D341Med (cell line): ENCODE data around the gene ZNF135.

Experiments used
- DNase-seq: peaks from one replicate; pipeline ENCODE4 v3.0.0; 2012; ENCODE audit warnings: low spot score

ZNF135 gene

DNA sequence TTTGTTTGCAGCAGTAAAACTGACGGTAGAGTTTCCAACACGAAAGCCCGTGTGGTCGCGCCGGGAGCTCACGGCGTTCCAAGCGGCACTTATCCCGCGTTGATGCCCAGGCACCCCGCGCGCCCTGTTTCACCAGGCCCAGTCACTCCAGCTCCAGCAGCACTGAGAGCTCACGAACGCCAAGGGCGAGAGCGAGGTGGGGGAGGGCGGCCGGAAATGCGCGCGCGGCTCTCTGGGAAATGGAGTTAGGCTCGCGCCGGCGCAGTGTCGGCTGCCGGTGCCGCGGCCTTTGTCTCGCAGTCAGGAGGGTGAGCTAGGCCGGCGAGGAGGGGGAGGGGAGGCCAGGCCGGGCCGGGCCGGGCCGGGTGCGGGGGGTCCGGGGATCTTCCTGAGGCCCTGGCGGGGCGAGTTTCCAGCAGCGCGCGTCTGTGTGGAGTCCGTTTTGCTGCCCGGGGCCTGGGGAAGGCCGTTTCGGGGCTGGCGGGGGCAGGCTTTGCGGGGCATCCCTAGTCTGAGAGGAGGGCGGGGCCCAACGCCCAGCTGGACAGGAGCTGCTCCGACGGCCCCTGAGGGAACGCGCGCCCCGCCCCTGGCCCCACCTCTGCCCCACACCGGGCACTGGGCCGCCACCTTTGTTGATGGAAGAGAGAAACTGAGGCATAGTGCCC, at the start of gene ZNF135:
TSS of gene ZNF135 (plus strand) at position 280 of the 668 bp plus-strand sequence. CDS start 721 bp downstream, outside the sequence.
- DNase-seq, result peak; percentile 94

DNA sequence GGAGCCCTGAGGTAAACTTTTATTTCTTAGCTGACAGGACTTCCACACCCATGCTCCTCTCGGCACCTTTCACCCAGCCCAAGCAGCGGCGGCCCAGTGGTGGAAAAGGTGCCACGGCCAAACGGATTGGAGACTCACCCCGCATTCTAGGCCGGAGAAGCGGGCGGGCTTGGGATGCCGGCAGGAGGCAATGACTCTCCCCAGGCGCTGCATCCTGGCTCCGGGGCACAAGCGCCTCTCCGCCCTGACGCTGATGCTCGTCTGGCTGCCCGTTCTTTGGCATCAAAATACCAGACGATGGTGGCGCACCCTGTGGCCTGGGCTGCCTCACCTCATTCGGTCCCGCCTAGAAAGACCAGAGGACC, 49.8 kb upstream of the ZNF135 start:
- DNase-seq, result no peak

DNA sequence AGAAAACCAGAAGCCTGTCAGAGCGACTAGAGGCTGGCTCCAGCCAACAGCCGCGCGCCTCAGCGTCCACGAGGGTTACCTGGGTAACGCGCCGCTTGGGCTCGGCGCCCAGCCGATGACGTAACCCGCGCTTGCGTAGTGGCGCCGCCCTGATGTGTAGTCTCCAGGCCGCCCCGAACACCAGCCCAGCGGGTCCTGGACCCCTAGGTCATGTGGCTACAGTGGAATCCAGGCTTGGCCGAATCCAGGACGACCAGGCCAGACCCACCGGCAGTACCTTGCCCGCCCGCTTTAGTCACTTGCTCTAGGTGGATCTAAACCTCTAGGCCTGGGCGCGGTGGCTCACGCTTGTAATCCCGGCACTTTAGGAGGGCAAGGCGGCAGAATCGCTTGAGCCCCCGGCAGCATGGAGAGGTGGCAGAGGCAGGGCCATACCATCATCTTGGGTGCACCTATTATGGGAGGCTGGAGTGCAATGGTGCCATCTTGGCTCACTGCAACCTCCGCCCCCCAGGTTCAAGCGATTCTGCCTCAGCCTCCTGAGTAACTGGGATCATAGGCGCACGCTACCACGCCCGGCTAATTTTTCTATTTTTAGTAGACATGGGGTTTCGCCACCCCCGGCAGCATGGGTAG, 49.3 kb upstream of the ZNF135 start:
- peak; percentile 91 for DNase-seq

DNA sequence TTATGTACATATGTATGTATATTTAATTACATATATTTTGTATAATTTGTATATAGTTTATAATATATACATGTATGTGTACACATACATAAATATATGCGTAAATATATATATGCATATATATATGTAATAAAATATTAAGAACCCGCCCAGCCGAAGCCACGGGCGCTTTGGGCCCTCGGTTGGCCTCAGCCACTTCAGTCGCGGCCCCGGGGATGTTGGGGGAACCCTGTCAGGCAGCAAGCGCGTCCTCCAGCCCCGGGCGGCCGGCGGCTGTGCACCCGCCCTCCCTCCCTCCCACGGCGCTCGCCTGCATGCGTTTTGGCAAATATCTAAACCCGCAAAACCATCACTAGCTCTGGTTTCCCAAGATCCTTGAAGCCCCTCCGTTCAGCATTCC, 48.6 kb upstream of the ZNF135 start:
- DNase-seq, result no peak

DNA sequence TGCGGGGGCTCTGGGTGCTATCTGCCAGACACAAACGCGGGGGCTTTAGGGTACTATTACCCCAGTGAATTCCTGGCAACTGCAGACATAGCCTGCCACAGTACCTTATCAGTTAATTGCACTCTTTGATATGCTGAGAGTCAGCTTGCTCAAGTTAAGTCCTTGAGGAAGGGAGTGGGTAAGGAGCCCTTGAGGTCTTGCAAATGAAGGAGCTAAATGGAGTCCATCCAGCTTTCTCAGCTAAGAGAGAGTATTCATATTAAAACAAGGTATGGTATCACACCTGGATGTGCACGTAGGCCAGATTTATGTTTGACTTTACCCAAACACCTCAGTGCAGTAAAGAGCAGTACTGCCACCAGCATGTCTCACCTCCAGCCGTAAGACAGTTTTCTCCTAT, 44.9 kb upstream of the ZNF135 start:
- DNase-seq, result no peak

DNA sequence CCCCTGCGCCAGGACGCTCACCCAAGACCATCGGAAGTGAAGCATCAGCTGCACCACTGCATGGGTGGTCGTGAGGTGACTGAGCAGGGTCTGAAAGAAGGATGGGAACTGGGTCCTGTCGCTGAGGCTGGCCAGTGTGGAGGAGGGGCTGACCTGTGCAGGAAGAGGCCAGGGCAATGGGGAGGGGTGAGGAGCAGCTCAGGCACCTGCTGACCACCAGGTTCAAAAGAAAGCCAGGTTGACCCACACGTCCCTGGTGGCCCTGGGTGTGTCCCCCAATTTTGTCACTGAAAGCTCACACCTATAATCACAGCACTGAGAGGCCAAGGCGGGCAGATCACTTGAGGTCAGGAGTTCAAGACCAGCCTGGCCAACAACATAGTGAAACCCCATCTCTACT, 39.0 kb upstream of the ZNF135 start:
- DNase-seq, result no peak

DNA sequence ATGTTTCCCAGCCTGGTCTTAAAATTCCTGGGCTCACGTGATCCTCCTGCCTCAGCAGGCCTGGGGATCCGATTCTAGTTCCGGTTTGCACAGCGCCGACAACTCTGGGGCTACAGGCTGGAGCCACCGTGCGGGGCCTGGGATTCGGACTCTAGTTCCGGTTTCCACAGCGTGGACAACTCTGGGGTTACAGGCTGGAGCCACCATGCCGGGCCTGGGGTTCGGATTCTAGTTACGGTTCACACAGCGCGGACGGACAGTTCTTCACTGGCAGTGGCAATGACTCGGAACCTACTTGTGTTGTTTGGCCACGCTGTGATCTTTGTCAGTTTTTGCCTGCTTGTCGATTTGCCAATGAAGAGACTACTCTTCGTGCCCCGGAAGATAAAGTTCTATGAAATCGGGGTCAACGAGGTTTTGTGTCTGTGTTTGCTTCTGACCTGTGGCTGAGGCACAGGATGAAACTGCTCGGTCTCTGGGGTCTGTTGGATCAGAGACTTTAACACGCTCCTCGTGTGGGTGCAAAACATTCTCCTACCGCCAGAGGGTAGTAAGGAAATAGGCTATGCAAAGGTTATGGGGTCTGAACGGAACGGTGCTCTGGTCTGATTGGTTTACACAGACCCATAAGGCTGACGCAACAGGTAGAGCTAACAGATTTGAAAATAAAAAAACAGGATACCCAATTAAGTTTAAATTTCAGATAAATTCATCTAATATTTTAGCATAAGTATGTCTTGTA, 37.4 kb upstream of the ZNF135 start:
- peak; percentile 75 for DNase-seq

DNA sequence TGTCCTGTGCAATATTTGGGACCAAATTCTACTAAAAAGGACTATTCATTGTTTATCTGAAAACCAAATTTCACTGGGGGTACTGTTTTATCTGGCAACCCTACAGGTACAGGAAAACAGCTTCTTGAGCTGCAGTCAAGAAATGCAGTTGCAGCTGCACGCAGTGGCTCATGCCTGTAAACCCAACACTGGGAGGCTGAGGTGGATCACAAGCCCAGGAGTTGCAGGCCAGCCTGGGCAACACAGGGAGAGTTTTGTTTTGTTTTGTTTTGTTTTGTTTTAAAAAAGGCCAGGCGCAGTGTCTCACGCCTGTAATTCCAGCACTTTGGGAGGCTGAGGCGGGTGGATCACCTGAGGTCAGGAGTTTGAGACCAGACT, 36.8 kb upstream of the ZNF135 start:
- DNase-seq, result no peak

DNA sequence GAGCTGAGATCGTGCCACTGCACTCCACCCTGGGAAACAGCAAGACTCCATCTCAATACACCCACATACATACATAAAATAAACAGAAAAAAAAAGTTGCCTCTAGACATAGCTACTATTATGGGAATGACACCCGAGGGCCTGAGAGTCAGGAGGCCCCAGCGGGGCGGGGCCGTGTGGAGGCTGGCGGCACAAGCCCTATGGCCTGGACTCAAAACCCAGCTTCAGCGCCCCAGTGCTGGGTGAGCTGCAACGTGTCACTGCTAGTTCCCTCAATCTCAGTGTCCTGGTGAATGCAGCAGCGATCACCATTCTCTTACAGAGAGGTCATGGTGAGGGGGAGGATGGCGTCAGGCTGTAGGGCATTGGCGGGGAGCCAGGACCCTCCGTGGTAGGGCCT, 34.4 kb upstream of the ZNF135 start:
- peak; percentile 5 for DNase-seq

DNA sequence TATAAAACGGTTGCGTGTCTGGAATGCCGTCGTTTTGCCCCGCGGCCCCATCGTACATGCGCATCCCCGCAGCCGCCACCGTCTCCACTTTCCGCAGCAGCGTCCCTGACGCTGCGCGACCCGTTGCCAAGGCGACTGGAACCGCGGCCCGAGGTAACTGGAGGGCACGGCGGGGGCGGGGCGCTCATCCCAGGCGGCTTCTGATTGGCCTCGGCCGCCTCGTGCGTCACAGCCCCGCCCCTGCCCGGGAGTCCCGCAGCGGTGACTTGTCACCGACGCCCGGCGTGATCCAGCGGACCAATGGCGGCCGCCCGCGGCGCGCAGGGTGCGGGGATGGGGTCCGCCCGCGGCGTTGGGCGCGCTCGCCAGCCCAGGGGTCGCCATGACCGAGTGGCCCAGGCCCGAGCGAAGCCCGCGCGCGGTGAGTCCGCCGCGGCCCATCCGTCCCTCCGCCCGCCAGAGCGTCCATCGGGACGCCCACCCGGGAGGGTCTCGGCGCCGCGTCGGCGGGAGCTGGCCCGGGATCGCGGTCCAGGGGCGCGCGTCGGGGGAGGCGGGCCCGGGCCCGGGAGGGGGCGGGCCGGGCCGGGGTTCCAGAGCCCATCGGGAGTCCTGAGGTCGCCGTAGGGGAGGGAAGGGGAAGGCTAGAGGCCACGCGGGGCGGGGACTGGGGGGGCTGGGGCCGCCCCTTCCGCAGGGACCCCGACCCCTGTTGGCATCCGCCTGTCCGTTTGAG, 25.2 kb upstream of the ZNF135 start, which contains the start of gene ZSCAN1:
TSS of gene ZSCAN1 (plus strand) at position 285 of the 736 bp plus-strand sequence. CDS start 3,812 bp downstream, outside the sequence.
- DNase-seq, result peak; percentile 99

DNA sequence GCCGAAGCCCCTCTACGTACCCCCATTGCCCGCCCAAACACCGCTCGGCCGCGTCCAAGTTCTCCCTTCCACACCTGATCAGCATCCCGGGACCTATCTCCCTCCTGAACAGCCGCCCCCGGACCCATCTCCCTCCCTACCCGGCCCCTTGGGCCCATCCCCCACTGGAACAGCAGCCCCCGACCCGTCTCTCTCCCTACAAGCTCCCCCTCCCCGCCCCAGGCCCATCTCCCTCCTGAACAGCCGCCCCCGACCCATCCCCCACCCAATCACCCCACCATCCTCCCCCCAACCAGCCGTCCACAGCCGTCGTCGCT, 24.6 kb upstream of the ZNF135 start:
- no peak for DNase-seq

DNA sequence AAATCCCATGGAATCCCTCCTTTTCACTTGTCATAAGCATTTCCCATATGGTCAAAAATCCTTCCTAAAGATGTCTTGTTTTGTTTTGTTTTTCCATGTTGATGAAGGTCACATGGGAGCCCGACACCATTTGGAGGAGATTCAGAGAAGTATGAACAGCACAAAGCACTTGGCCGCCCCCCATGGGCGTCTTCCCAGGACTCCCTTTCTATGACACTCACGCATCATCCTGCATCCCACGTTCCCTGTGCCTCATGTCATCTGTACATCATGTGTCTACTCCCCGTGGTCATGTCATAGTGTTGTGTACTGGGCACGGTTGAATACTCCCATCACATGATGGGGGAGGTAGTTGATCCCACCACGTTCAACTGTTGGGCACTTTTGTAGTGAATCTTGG, 23.2 kb upstream of the ZNF135 start:
- peak; percentile 23 for DNase-seq

DNA sequence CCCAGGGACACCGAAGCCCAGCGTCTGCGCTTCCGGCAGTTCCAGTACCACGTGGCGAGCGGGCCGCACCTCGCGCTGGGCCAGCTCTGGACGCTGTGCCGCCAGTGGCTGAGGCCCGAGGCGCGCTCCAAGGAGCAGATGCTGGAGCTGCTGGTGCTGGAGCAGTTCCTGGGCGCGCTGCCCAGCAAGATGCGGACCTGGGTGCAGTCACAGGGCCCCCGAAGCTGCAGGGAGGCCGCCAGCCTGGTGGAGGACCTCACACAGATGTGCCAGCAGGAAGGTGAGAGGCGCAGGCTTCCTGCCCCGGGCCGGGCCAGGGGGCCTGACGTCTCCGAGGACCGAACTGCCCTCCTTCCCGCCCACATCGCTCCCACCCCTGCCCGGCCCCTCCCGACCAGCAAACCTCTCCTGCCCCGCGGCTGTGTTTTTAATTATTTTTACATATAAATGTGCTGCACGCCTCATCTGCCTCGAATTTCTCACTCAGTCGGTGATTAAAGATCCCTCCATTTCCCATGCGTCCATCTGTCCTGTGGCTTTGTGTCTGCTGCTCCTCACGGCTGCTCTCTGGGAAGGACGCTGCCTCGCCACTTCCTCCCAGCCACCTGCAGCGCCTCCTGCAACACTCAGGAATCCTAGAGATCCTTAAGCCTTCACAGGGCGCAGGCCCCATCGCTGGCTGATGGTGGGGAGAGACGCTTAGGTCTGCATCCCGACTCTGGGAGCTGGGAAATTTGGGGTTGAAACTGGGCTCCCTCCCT, 21.0 kb upstream of the ZNF135 start:
- peak; percentile 25 for DNase-seq

DNA sequence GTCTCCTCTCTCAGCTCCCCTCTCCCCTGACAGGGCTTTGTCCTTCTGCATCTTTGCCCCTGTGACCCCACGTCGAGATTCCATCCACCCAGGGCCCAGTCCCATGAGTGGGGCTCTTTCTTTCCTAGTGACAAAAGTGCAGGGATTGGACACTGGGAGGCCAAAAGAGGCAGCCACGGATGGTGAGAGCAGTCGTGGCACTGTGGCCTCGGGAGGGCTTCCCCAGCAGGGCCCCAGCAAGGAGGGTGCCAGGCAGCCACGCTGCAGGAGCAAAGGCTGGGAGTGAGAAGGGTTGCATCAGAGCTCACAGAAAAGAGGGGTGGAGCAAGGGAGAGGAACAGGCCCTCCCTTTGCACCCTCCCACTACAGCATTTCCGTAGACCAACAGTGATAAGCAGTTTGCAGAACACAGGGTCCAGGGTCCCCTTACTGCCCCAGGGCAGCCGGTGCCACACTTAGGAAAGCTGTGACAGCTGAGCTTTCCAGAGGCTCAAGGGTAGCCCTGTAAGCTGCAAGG, 20.3 kb upstream of the ZNF135 start:
- DNase-seq, result no peak

DNA sequence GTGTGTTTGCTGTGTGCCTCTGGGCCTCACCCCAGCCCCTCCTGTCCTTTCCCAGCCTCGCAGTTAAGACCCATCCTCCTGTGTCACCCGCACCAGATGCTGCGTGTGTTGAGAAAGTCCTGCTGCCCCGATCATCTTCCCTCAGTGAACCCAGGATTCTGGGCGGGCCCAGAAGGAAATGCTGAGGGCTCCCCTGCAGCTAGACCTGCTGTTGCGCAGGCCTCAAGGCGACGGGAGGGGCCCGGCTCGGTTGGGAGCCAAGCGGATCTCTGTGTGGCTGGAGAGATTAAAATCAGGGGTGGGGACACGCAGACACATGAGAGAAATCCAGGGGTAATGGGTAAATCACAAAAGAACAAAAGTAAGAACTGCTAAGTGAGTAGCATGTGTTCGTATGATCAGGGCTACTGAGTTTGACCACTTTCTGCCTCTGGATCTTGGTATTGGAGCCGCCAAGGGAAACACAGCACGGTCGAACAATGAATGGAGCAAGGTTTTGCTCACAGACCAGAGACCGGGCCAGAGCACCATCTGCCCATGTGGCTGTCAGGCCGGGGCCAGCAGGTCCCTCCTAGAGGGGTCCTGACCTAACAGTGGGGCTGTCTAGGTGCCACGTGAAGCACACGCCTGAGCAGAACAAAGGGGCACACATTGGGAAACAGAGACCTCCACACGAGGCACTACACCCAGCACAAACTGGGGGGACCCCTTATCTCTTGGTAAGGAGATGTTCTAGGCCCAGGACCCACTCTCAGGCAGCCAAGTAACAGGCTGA, 18.1 kb upstream of the ZNF135 start:
- DNase-seq, result no peak

DNA sequence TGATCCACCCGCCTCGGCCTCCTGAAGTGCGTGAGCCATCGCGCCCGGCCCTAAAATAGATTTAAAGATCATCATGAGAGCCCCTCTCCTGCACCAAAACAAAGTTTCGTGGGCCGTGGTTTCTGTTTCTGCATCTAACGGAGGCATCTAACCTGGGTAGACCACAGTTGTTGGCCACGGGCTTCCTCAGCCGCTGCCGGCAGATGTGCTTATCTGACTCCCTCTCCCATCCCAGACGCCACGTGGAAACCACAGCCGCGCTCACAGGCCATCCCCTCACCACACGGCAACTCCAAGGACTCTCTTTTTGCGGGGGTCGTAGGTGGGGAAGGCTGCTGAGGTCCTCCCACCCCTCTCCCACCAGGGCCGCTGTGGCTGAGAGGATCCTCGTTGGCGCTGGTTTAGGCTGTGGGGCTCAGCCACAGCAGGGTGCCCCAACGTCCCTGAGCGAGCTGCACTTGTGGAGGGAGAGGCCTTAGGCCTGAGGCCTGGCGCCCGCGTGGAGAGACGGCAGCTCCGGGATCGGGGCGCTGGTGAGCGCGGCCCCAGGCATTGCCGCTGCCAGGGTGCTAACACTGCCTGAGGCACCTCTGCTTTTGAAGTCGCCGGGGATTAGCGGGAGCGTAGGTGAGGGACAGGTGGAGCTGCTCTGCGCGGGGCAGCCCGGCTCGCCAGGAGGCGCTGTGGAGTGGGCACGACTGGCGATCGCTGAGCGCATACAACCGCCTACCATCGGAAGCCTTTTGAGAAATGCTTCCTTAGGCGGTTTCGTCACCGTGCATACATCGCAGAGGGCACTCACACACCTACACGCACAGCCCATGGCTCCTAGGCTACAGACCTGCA, 16.4 kb upstream of the ZNF135 start:
- DNase-seq, result no peak

DNA sequence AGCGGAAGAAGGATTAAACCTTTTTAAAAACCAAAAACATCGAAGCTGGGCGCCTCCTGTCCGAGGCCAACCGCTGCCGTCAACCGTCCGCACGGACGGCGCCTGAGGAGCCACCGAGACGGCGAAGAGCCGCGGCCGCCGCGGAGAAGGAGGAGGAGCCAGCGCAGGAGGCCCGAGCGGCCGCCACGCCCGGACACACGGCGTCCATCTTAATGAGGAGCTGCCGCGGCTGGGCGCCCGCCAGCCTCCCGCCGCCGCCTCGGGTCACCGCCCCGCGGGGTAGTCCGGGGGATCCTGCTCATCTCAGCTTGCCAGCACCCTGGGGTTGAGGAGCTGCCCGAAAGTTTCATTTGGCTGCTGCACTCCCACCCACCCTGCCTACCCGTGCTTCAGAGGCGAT, 14.7 kb upstream of the ZNF135 start:
- DNase-seq, result no peak

DNA sequence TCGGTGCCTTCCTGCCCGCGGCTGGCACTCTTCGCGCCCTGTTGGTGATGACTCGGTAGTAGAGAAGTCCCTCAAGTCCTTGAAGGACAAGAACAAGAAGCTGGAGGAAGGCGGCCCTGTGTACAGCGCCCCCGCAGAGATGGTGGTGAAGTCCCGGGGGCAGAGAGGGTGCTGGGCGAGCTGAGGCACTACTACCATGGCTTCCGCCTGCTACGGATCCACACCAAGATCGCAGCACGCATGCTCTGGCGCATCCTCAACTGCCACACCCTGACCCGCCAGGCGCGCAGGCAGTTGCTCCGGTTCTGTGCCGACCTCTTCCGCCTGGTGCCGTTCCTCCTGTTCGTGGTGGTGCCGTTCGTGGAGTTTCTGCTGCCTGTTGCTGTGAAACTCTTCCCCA, 14.2 kb upstream of the ZNF135 start:
- peak; percentile 17 for DNase-seq

DNA sequence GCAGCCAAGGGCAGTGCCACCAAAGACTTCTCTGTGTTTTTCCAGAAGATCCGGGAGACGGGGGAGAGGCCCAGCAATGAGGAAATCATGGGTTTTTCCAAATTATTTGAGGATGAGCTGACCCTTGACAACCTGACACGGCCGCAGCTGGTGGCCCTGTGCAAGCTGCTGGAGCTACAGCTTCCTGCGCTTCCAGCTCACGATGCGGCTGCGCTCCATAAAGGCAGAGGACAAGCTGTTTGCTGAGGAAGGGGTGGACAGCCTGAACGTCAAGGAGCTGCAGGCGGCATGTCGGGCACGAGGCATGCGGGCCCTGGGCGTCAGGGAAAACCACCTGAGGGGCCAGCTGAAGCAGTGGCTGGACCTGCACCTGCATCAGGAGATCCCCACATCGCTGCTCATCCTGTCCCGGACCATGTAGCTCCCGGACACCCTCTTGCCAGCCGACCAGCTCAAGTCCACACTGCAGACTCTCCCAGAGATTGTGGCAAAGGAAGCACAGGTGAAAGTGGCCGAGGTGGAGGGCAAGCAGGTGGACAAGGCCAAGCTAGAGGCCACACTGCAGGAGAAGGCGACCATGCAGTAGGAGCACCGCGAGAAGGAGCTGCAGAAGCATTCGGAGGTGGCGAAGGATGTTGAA, 13.6 kb upstream of the ZNF135 start:
- peak; percentile 8 for DNase-seq

DNA sequence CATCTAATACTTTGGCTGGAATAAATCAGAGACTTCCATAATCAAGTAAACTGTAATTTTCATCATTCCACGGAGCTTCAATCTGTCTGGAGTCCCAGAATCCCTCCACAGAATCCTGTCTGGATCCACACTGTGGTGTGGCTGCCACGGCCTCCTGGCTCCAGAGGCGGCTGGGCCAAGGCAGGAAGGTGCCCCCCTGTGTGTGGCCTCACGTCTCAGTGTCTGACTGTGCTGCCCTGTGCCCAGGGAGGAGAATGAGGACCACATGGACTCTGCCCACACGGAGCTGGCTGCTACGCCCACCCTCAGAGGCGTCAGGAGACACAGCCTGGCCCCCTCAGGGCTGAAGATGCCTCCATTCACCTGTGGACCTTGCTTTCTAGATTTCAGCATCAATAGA, 12.2 kb upstream of the ZNF135 start:
- peak; percentile 11 for DNase-seq
